HG02943 (cell line): ENCODE data around the gene AKIRIN1.
A peak's percentile ranks its signal among the peaks of the same experiment; 100 is the strongest.
"Not testable (repeated sequence)": the region's sequence is repeated elsewhere in the genome, so short reads cannot be mapped to it uniquely, and the experiment has no call there.

Source experiments
- ATAC-seq: cut with Tn5 transposase; IDR thresholded peaks from one replicate; pipeline ENCODE4 v1.9.1; 2021; ENCODE audit warnings: mild to moderate bottlenecking, low read depth, moderate library complexity; ENCODE audit not compliant: unreplicated experiment

AKIRIN1 gene

DNA sequence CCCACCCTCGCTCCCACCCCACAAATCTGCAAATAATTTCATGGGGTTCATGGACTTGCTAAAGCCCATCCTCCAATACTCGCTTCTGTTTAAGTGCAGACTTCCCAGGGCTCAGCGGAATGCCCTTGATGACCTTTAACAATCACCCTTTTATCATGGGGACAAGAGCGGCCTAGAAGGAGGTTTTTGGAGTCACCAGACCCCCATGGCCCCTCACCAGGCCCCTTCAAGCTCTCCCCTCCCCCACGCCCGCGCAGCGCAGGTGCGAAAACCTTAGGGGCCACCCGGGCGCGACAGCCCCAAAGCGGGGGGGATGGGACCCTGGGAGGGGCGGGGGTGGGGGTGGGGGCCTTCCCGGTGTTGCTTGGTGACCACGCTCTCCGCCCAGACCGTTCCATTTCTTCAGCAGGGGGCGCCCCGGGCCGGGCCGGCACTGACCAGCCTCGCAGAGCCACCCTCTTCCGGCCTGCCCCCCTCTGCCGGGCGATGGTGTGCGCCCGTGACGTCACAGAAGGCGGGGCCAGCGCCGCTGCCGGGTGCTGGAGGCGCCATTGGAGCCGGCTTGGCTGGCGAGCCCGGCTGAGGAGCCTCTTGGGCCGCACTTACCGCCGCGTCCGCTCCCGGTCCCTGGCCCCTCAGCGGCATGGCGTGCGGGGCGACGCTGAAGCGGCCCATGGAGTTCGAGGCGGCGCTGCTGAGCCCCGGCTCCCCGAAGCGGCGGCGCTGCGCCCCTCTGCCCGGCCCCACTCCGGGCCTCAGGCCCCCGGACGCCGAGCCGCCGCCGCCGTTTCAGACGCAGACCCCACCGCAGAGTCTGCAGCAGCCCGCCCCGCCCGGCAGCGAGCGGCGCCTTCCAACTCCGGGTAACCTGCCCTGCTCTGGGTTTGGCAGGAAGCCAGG lies at the start of gene AKIRIN1:
Gene AKIRIN1 (plus strand): TSS at position 539 of the 900 bp plus-strand sequence. CDS start 105 bp downstream, at position 644.
- ATAC-seq = peak; percentile 84

GRCh38 chr1:38941527-38942019 lies 49.5 kb upstream of the AKIRIN1 start, which contains the start of gene RHBDL2:
Gene RHBDL2 (minus strand): TSS chr1:38941830. CDS start chr1:38919212, 22,618 bp downstream.
- no peak for ATAC-seq

DNA sequence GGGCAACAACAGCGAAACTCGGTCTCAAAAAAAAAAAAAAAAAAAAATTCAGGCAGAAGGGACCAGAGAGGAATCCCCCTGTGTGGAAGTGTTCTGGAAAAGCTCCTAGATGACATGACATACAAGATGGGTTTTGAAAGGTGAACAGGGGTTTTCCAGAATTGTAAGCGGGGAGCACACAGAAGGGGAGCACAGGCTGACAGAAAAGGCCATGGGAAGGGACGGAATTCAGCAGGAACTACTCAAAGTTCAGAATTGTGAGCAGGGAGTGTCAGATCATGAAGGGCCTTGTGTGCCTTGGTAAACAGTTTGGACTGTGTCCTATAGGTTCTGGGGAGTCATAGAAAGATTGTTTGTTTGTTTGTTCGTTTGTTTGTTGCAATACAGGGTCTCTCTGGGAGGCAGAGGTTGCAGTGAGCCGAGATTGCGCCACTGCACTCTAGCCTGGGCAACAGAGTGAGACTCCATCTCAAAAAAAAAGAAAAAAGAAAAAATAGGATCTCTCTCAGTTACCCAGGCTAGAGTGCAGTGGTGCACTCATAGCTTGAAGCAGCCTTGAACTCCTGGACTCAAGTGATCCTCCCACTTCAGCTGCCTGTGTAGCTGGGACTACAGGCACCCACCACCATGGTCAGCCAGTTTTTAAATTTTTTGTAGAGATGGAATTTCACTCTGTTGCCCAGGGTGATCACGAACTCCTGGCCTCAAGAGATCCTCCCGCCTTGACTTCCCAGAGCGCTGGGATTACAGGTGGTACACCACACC lies 48.2 kb upstream of the AKIRIN1 start:
- no peak for ATAC-seq

DNA sequence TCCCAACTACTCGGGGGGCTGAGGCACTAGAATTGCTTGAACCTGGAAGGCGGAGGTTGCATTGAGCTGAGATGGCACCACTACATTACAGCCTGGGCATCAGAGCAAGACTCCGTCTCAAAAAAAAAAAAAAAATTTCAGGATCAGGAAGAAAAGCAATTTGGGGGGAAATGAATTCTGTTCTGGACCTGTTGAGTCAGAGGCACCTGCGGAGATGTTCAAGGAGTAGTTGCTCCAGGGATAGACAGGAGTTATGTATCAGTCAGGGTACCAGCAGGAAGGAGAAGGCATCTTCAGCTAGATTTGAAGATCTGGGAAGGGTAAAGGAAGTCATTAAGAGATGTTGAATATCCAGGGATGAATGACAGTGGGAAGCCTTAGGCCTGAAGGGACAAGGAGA lies 46.5 kb upstream of the AKIRIN1 start:
- ATAC-seq = no peak

DNA sequence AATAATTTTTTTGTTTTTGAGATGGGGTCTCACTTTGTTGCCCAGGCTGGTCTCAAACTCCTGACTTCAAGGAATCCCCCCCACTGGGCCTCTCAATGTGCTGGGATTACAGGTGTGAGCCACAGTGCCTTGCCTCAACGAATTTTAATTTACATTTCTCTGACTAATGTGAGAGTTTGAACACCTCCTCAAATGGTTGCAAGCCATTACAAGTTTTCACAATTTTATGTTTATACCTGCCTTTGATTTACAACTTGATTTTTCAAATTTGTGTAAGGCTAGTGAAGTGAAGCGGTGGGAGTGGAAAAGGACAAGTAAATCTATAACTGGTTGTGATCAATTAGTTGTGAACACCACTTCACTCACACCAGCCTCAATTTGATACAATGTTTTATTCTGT lies 40.5 kb upstream of the AKIRIN1 start:
- no peak for ATAC-seq

DNA sequence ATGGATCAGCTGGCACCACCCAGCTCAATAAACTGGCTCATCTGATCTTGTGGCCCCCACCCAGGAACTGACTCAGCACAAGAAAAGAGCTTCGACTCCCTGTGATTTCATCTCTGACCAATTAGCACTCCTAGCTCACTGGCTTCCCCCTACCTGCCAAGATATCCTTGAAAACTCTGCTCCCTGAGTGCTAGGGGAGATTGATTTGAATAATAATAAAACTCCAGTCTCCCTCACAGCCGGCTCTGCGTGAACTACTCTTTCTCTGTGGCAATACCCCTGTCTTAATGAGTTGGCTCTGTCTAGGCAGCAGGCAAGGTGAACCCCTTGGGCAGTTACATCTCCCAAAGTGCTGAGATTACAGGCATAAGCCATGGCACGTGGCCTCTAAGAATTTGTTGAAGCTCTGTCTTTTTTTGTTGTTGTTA lies 37.6 kb upstream of the AKIRIN1 start:
- ATAC-seq = no peak

DNA sequence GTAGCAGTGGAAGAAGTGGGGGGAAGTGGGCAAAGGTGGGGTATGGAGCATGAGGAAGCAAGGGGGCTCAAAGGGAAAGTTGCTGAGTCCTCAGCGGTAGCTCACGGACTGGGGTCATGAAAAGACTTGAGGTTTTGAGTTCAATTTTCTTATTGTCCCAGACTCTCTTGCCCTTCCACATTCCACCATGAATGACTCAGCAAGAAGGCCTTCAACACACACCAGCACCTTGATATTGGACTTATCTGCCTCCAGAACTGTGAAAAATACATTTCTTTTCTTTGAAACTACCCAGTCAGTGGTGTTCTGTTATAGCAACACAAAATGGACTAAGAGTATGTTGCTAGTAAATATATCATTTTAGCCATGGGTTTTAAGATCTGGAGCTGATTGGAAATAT lies 32.1 kb upstream of the AKIRIN1 start:
- ATAC-seq = no peak

DNA sequence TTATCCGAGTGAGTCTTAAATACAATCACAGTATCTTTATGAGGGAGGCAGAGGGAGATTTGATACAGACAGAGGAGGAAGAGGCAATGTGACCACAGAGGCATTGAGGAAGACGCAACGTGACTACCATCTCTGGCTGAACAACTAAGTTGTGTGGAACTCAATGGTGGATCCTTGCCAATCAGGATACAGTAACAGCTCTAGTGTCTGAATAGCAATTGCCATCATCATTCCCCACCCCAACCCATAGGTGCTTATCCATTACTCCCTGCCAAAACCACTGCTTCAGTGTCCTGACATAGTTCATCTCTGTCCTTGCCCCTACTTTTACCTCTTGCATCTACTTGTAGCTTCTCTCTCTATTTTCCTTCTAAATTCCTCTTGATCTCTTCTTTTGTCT lies 29.0 kb upstream of the AKIRIN1 start:
- ATAC-seq = no peak

GRCh38 chr1:38962560-38962959 lies 28.5 kb upstream of the AKIRIN1 start:
- ATAC-seq = no peak

GRCh38 chr1:38964140-38964548 lies 26.9 kb upstream of the AKIRIN1 start:
- no peak for ATAC-seq

DNA sequence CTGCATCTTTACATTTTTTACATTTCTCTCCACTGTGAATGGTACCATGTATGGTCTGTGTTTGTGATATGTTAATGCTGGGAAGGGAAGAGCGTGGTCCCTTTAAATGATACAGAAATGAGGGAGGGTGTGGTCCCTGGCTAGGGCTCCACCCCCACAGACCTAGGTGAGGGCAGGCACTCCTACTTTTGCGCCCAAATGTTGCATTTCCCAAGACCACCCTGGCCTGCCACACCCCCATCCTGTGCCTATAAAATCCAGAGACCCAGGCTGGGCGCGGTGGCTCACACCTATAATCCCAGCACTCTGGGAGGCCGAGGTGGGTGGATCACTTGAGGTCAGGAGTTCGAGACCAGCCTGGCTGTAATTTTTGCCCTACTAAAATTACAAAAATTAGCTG lies 17.9 kb upstream of the AKIRIN1 start:
- not testable (repeated sequence) for ATAC-seq

DNA sequence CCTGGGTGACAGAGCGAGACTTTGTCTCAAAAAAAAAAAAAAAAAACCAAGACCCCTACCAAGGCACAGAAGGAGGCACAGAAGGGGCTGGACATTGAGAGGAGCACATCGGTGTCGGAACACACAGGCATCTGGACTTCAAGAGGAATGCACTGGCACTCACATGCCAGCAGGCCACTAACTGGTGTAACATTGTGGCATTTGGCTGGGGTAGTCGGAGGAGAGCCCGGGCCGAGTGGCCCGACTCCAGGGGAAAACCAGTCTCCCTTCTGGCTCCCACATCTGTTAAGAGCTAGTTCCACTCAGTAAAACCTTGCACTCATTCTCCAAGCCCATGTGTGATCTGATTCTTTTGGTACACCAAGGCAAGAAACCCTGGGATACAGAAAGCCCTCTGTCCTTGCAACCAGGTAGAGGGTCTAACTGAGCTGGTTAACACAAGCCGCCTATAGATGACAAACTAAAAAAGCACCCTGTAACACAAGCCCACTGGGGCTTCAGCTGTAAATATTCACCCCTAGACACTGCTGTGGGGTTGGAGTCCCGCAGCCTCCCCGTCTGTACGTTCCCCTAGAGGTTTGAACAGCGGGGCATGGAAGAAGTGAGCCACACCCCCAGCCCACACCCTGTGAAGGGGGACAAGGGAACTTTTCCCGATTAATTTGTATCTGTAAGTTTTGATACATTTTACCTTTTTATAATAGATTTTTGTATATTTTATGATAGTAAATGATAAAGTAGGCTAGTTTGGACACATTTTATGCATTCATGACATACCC lies 17.2 kb upstream of the AKIRIN1 start:
- no peak for ATAC-seq

GRCh38 chr1:38977399-38978244 lies 13.5 kb upstream of the AKIRIN1 start:
- not testable (repeated sequence) for ATAC-seq

DNA sequence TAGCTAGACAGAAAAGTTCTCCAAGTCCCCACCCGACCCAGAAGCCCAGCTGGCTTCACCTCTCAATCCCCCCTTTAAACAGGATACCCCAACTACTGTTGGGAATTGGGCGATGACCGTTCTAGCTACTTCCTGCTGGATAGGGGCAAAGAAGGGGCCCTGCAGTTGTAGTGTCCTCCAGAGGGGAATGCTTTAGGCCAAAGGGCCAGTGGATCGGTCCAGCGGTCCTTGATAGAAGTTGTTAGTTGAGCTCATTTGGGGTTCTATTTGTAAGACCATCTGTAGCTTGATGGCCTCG lies 12.9 kb upstream of the AKIRIN1 start:
- not testable (repeated sequence) for ATAC-seq

DNA sequence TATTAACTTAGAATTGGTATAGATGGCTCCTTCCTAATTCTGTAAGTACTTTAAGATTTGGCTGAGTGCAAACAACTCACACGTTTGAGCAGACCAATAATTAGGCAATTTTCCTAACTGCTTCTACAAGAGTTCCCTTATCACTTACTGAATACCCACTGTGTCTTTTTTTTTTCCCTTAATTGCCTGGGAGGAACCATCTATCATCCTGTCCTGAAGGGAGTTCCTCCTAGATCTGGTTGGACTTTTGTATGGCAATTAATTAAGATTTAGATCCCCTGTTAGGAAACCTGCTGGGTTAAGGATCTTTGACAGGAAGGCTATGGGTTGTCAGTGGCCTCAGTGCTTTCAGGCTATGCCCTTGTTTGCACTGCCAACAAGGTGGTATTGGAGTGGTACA lies 11.7 kb upstream of the AKIRIN1 start:
- ATAC-seq = not testable (repeated sequence)

- ATAC-seq = no peak
Observed at GRCh38 chr1:38989979-38990378, 1.1 kb upstream of the AKIRIN1 start.

- ATAC-seq = peak; percentile 7
Observed at GRCh38 chr1:38990386-38990737, 714 bp upstream of the AKIRIN1 start.

GRCh38 chr1:38991638-38992411 lies 749 bp downstream of the AKIRIN1 start:
- no peak for ATAC-seq
